HG03159 (cell line): ENCODE measurements around the gene PITPNM3.

Experiments
- ATAC-seq: cut with Tn5 transposase; IDR thresholded peaks from one replicate; pipeline ENCODE4 v1.9.1; 2021; ENCODE audit warnings: mild to moderate bottlenecking, moderate library complexity; ENCODE audit not compliant: unreplicated experiment

PITPNM3 gene

DNA sequence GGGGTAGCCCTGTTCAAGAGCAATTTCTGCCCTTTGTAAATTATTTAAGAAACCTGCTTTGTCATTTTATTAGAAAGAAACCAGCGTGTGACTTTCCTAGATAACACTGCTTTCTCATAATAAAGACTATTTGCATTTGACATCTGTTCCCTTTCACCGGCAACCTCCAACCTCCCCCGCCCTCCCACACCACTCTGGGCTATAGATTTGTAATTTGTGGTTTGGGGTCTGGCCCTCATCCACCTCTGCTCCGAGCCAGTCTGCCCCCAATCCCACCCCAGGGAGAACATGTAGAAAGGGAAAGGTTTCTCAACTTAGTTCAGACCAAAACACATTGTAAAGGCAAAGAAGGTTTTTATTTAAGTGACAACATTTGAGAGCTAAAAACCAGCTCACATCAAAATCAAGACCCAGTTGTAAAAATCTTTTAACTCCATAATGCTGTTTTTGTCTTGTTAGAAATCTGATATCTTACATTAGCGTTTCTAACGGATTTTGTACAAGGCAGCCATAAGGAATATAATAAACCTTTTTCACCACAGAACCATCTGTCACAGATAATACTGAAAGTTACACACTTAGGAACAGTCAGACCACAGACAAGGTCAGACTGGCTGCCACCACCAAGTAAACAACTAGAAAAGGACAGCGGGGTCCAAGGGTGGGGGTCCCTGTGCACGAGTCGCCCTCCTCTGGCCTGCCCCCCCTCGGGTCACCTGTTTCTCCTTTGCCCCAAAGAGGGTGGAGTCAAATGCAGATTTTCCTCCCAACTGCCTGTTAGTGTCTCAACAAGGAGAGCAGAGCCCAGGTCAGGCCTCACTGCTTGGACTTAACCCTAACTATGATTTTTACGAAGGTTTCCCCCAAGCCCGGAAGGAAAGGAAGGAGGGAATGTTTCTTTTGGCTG lies 105.2 kb downstream of the PITPNM3 start:
- no peak for ATAC-seq

DNA sequence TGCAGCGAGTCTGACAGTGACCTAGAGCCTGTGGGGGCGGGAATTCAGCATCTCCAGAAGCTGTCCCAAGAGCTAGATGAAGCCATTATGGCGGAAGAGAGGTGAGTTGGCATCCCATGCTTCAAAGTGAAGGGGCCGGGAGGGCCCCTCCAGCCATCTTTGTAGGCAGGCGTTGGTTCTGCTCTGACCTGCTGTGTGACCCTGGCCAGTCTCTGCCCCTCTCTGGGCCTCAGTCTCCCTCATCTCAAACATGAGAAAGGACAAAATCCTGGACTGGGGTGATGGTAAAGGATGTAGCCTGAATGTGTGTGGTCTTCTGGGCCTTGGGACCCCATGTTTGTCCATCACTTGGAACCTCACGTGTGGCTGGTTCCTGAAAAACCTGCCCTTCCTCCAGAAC lies 107.0 kb downstream of the PITPNM3 start:
- no peak for ATAC-seq

- ATAC-seq: no peak
Observed at GRCh38 chr17:6448473-6448872, 107.9 kb downstream of the PITPNM3 start.

DNA sequence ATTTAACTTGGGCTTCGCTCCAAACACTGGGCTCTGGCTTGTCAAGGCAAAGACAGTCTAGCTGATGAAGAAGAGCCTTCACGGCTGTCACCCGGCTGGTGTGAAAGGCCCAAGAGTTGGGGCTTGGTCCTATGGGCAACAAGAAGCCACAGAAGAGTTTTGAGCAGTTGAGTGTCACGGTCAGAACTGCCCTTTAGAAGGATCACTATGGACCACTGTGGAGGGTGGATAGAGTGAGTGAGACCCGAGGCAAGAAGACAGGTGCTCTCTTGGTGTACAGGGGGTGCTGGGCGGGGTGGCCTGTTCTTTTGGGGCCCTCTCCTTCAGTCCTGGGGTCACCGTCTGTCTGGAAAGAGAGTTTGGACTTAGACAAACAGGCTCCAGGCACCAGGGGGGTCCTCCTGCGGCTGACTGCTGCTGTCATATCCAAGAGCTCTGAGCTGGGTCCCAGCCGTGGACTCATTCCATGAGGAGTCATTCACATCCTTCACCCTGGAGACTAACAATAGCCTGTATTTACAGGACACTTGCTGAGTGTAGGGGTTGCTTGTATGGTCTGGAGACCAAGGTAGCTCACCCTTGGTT lies 109.7 kb downstream of the PITPNM3 start:
- ATAC-seq: no peak

DNA sequence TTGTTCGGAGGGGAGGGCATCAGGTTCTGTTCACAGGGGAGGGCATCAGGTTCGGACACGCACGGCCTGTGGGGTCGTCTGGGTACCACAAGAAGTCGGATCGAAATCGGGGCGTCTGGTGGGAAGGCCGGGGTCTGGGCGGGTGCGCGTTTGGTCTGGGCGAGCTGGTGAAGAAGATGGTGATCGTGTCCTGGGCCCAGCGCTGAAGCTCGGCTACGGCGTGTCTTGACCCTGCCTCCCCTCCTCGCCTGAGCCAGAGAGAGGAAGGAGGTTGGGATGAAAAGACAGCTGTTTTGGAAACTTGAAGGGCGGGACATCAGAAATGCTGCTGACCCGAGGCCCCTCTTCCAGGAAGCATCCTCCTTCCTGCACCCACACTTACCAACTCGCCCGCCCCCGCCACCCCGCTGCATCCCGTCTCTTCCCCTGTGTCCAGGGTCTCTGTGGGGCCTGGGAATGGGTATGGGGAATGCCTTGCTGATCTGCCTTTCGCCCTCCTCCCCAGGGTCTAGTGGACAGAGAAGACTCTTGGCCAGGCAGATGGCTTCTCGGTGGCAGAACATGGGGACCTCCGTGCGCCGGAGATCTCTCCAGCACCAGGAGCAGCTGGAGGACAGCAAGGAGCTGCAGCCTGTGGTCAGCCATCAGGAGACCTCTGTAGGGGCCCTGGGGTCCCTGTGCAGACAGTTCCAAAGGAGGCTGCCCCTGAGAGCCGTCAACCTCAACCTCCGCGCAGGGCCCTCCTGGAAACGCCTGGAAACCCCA lies 111.6 kb downstream of the PITPNM3 start:
- no peak for ATAC-seq

GRCh38 chr17:6443692-6444570 lies 112.4 kb downstream of the PITPNM3 start, which contains the start of gene PIMREG:
TSS of gene PIMREG (plus strand) at chr17:6444455. CDS start at chr17:6445111, 656 bp downstream.
- peak; percentile 87 for ATAC-seq

DNA sequence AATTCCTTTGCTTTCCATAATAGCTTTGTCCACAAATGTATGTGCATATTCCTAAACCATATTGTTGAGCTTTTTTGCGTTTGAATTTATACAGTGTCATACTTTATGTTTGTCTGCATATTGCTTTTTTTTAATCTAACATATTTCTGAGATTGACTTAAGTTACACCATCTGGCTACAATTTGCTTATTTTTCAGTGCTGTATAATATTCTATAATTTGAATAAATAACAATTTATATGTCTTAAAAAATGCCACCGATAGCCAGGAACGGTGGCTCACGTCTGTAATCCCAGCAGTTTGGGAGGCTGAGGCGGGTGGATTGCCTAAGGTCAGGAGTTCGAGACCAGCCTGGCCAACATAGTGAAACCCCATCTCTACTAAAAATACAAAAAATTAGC lies 113.6 kb downstream of the PITPNM3 start:
- no peak for ATAC-seq

GRCh38 chr17:6439951-6440350 lies 116.4 kb downstream of the PITPNM3 start:
- no peak for ATAC-seq

DNA sequence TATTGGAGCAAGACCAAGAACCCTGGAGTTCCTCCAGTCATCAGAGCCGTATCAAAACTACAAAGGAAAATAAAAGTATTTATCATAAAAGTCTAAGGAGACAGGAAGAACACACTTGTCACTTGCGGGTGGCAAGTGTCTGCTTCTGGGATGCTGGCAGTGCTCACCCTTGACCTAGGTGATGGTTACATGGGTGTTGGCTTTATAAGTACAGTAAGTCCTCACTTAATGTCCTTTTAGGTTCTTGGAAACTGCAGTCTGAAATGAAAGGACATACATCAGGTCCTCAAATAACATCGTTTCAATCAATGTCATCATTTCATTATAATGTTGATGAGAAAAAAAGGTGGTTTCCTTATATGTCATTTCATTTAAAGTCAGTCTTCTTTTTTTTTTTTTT lies 118.4 kb downstream of the PITPNM3 start:
- ATAC-seq: no peak

DNA sequence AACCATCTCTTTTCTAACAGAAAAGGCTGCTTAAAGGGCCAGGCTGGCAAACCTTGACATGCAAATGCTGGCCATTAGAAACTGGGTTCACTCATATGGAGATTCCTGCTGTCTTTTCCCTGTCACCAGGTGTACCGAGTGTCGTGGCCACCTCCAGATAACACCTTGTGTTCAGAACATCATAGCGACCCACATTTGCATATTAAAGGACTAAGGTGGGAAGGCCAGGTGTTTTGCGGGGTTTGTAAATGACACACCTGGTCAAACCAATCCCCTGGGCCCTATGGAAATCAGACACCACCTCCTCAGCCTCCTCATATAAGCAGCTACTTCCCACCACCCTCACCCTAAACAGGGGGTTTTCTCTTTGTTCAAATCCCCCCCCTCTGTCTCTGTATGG lies 118.9 kb downstream of the PITPNM3 start:
- ATAC-seq: no peak

- ATAC-seq: no peak
Observed at GRCh38 chr17:6435968-6436367, 120.4 kb downstream of the PITPNM3 start.

DNA sequence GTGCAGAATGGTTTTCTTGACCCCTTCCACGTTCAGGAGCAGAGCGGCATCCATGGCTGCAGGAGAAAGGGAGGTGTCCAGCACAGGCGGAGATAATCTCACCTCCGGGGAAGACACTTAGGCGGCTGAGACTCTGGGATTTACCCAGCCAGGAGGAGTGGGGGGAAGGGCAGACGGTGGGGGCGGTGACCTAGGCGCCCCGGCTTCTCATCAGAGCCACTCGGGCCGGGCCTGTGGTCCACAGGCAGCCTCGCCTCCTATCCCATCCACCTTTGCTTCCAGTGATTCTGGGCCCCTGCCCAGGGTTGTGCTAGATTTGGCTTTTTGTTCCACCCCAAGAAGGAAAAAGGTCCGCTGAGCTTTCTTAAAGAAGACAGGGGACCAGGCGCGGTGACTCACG lies 121.3 kb downstream of the PITPNM3 start, which contains the start of gene AIPL1:
TSS of gene AIPL1 (minus strand) at position 71 of the 400 bp plus-strand sequence. CDS start at position 54, 17 bp downstream.
- no peak for ATAC-seq

- no peak for ATAC-seq
Observed at GRCh38 chr17:6430769-6431168, 125.6 kb downstream of the PITPNM3 start.

DNA sequence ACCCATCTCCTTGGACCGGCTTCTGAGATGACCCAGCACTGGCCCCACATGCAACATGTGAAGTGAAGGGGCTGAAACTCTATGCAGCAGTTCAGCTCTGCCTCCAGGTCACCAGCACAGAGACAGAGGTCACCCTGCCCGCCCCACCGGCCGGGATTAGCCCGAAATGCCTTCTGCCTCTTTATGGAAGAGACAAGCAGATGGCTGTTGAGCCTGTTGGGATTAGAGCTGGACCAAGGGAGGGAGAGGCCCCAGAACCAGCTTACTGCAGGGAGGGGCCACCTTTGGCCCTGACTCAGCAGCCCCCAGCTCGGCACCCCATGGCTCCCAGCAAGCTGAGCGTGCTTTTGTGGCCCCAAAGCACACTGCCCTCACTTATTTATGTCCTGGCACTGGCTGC lies 127.1 kb downstream of the PITPNM3 start:
- no peak for ATAC-seq

- ATAC-seq: no peak
Observed at GRCh38 chr17:6428207-6428965, 128.0 kb downstream of the PITPNM3 start.

DNA sequence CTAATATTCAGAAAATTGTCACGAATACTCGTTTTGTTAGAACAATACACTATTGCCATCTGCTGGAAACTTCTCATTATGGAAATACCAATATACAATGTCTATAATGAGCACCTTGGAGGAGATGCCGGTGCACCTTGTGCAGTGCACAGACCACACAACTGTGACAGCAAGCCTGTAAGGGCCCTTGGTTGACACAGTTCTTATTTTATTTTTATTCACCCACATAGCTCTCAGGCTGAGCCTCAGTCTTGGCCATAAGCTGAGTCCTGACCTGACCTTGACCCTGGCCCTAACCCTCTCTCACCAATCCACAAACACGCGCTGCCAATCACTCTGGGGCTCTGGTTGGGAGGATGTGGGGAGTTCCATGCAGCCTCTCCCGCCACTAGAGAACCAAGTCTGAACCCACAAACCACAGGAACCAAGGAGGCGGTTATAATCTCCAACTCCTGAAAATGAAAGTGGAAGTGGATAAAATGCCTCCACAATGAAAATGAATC lies 129.0 kb downstream of the PITPNM3 start:
- no peak for ATAC-seq

GRCh38 chr17:6426356-6427101 lies 129.8 kb downstream of the PITPNM3 start:
- ATAC-seq: no peak

DNA sequence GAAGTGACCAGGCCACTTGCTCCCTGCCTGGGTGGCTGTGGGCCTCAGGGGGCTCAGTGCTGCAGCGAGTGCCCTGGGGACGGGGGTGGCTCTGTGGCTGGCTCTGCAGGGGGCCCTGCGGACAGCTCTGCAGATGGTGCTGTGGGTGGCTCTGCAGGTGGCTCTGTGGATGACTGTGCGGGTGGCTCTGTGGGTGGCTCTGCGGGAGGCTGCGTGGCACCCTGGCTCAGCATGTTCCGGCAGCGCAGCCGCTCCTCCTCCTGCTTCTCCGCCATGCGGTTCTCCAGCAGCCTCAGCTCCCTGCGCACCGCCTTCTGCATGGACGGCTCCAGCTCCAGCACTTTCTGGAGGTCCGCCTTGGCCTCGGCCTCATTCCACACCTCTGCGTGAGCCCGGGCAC lies 130.9 kb downstream of the PITPNM3 start:
- no peak for ATAC-seq

GRCh38 chr17:6423931-6424330 lies 132.4 kb downstream of the PITPNM3 start:
- no peak for ATAC-seq
